ENCODE measurements around the gene DOCK4.

- TF ChIP-seq CTCF (IDR thresholded peaks at IDR 0.05) (no peak), POLR2A (IDR thresholded peaks at IDR 0.05) (no peak), POLR2AphosphoS5 (IDR thresholded peaks at IDR 0.05) (no peak)
These were observed 462.9 kb downstream of the DOCK4 start for GRCh38 chr7:111743244-111743847.
